T-helper 2 cell (primary cell): Measurements from ENCODE around the gene SPRR2B.
"Not testable (repeated sequence)": the region's sequence is repeated elsewhere in the genome, so short reads cannot be mapped to it uniquely, and the experiment has no call there.

Experiments used
- DNase-seq, 5 experiments: peaks; one replicate each; pipeline versions ENCODE4 v3.0.0 to v3.0.0-alpha.2; 2012 to 2022

SPRR2B gene

GRCh38 chr1:153032677-153033308 lies 38.6 kb downstream of the SPRR2B start:
- no peak for DNase-seq

DNA sequence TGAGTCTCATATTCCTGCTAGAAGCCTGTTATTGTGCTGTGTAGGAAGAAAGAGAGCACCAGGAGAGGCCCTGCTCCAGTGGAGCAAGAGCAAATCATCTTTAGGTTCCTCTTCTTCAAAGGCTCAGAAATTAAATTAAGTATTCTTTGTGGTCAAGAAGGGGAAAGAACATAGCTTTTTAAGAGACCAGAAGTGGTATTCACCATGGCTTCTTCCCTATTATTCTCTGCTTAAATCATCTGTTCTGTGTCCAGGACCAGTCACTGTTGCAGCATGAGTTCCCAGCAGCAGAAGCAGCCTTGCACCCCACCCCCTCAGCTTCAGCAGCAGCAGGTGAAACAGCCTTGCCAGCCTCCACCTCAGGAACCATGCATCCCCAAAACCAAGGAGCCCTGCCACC lies 39.3 kb downstream of the SPRR2B start:
- DNase-seq, result no peak

GRCh38 chr1:153030895-153031294 lies 40.5 kb downstream of the SPRR2B start, which contains the start of gene SPRR1B:
Gene SPRR1B, plus strand, starts transcription at chr1:153031203. Its CDS starts 1,143 bp downstream, at chr1:153032346.
- no peak for DNase-seq

GRCh38 chr1:153028766-153029165 lies 42.6 kb downstream of the SPRR2B start:
- no peak for DNase-seq

- DNase-seq, result no peak
These were observed 45.6 kb downstream of the SPRR2B start for GRCh38 chr1:153025797-153026196.

DNA sequence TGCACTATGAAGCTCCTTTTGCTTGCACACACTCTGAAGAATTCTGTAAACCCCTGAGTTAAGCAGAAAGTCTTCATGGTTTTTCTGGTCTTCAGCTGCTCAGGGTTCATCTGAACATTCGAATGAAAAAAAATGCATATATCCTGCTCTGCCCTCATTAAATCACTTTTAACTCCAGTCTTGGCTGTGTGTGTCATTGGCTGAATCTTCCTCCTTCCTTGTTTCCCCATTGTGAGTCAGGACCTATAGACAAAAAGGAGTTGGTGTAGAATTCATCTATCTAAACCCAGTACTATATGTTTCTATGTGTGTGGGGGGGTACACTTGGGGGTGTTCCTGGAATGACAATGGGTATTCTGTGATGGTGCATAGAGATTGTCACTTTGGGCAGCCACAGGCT lies 47.0 kb downstream of the SPRR2B start:
- DNase-seq, result no peak

- no peak for DNase-seq
These were observed 48.3 kb downstream of the SPRR2B start for GRCh38 chr1:153023109-153023508.

GRCh38 chr1:153022340-153022739 lies 49.1 kb downstream of the SPRR2B start:
- not testable (repeated sequence) for DNase-seq

DNA sequence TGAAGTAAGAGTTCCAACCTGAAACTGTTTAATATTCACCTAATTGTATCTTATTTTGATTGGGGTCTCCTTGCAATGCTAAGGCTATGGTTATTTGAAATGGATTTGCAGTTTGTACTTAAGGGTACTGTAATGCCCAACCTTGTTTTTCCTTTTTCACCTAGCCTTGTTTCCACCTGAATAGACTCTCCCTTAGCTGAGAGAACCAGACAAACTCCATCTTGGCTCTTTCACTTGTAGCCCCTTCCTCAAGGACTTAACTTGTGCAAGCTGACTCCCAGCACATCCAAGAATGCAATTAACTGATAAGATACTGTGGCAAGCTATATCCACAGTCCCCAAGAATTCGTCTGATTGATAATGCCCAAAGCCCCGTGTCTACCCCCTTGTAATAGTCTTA lies 49.6 kb downstream of the SPRR2B start:
- not testable (repeated sequence) for DNase-seq
